HepG2 (cell line): ENCODE results near the gene PACSIN1. TPM values are rescaled to one million over a fixed set of nuclear protein-coding genes. Genes with fewer than 3 reads are reported as not detected.
A peak's percentile ranks its signal among the peaks of the same experiment; 100 is the strongest.

Source experiments
- ATAC-seq: fragments of 200-7000 bp; cut with Tn5 transposase; 3 replicates; pipeline ENCODE4 v1.9.1; 2020; ENCODE audit warnings: mild to moderate bottlenecking, moderate library complexity
- BruUV-seq: library from RNA; stranded (reverse); fragments of 400-500 nt; replicated peaks from 2 replicates; lab custom pipeline; 2021; lab: Mats Ljungman, UMichigan
- CTCF ChIA-PET: fragments of 300-600 bp; formaldehyde crosslinking; extraction: SDS; loops from one replicate; lab custom pipeline; 2021; ENCODE audit warnings: low total read pairs, inconsistent platforms, low intra/inter-chr PET ratio; lab: Yijun Ruan, JAX
- POLR2A ChIA-PET: fragments of 350-600 bp; sonication (Branson Sonifier 250); formaldehyde crosslinking; loops from one replicate; lab custom pipeline; 2020; ENCODE audit warnings: antibody characterized with exemption, inconsistent platforms; lab: Yijun Ruan, JAX
- DNase-seq: peaks from one replicate; pipeline ENCODE4 v3.0.0-alpha.2; 2015; ENCODE audit warnings: low spot score
- FAIRE-seq: peaks from 3 replicates; lab custom pipeline; 2011; peaks lifted over from hg19 to GRCh38; lab: Jason Lieb, UNC
- H2AFZ ChIP-seq: one replicate; pipeline ENCODE4 v1.6.1; 2011; ENCODE audit warnings: low read length, inconsistent platforms
- H3K27ac ChIP-seq: fragments of 300-600 bp; 3 replicates; pipeline ENCODE4 v1.8.0; 2011; ENCODE audit warnings: mixed run types, mild to moderate bottlenecking, mixed read lengths, low read length, inconsistent platforms; ENCODE audit not compliant: insufficient read depth; ENCODE audit errors: extremely low read length
- H3K27me3 ChIP-seq, 2 experiments: fragments of 200-600 bp in 1 of 2; 2 replicates in 1 of 2; 3 replicates in 1 of 2; pipeline versions ENCODE4 v1.6.0 to v1.8.0; 2011; ENCODE audit warnings: low read length in 2 of 2, mild to moderate bottlenecking in 2 of 2, moderate library complexity in 2 of 2, inconsistent platforms in 1 of 2; ENCODE audit not compliant: insufficient read depth in 2 of 2, control insufficient read depth in 1 of 2
- H3K36me3 ChIP-seq, 2 experiments: fragments of 200-600 bp in 1 of 2; replicated peaks in 1 of 2; 2 replicates in 1 of 2; 3 replicates in 1 of 2; pipeline versions ENCODE4 v1.5.1 to v1.8.0; 2011; ENCODE audit warnings: low read length in 2 of 2, inconsistent platforms in 1 of 2; ENCODE audit not compliant: insufficient read depth in 2 of 2, control insufficient read depth in 1 of 2
- H3K4me1 ChIP-seq: 2 replicates; pipeline ENCODE4 v1.5.1; 2012; ENCODE audit warnings: low read length, inconsistent platforms; ENCODE audit not compliant: insufficient read depth
- H3K4me2 ChIP-seq: 2 replicates; pipeline ENCODE4 v1.6.0; 2011; ENCODE audit warnings: low read depth, low read length, inconsistent platforms
- H3K4me3 ChIP-seq, 3 experiments: fragments of 200-600 bp in 1 of 3; sonication (generic), shearing (Covaris generic) in 1 of 3; replicated peaks in 1 of 3; 2 replicates each; pipeline ENCODE4 v1.5.1; 2011 to 2016; ENCODE audit warnings: low read length in 3 of 3, inconsistent platforms in 2 of 3, low read depth in 2 of 3, mild to moderate bottlenecking in 2 of 3, control low read depth in 1 of 3, mixed read lengths in 1 of 3; ENCODE audit not compliant: insufficient read depth in 1 of 3
- H3K79me2 ChIP-seq: one replicate; pipeline ENCODE4 v1.6.1; 2011; ENCODE audit warnings: low read length, inconsistent platforms; ENCODE audit not compliant: insufficient read depth
- H3K9ac ChIP-seq: 2 replicates; pipeline ENCODE4 v1.6.0; 2011; ENCODE audit warnings: mild to moderate bottlenecking, low read depth, low read length, inconsistent platforms; ENCODE audit not compliant: insufficient read depth
- H3K9me3 ChIP-seq: 2 replicates; pipeline ENCODE4 v1.5.1; 2012; ENCODE audit warnings: mild to moderate bottlenecking, low read length
- H4K20me1 ChIP-seq: 2 replicates; pipeline ENCODE4 v1.6.0; 2011; ENCODE audit warnings: inconsistent platforms, mild to moderate bottlenecking, low read length, moderate library complexity; ENCODE audit not compliant: insufficient read depth
- PCBP1 ChIP-seq: fragments of 200-400 bp; formaldehyde crosslinking; IDR thresholded peaks from 2 replicates; pipeline ENCODE4 v1.6.1; 2017; ENCODE audit warnings: mild to moderate bottlenecking, low read depth, low read length, borderline replicate concordance
- PITX1 ChIP-seq: sonication (generic); formaldehyde crosslinking; IDR thresholded peaks from 2 replicates; pipeline ENCODE4 v1.5.1; 2020; ENCODE audit warnings: mild to moderate bottlenecking, missing genetic modification reagents
- PTBP1 ChIP-seq: fragments of 200-400 bp; formaldehyde crosslinking; IDR thresholded peaks from 2 replicates; pipeline ENCODE4 v1.6.1; 2018; ENCODE audit warnings: low read length, low read depth; ENCODE audit not compliant: poor library complexity, severe bottlenecking
- ZNF629 ChIP-seq: sonication (generic); formaldehyde crosslinking; conservative IDR thresholded peaks from 2 replicates; pipeline ENCODE4 v1.5.0; 2020; ENCODE audit warnings: missing genetic modification reagents
- WGBS: methylation state at CpG from one replicate; pipeline ENCODE4 v1.1.6; 2017; ENCODE audit warnings: low lambda C conversion rate; 5-methylcytosine and 5-hydroxymethylcytosine counted together
- in situ Hi-C: cut with HindIII; loops from 2 replicates; pipeline ENCODE4 v1.10.0; 2017; ENCODE audit warnings: low pct_unique_long_range_greater_than_20kb; ENCODE audit not compliant: extremely low pct_ligation_motif_present
- intact Hi-C: fragments of 100-400 bp; cut with micrococcal nuclease; formaldehyde crosslinking; loops from one replicate; pipeline ENCODE4 v1.10.0; 2022; ENCODE audit not compliant: unreplicated experiment
- polyA plus RNA-seq, 8 experiments: library from polyadenylated mRNA; depleted of rRNA in 3 of 8; stranded (reverse) in 7 of 8; unstranded in 1 of 8; fragments of >200 nt; fragmentation: Illumina TruSeq in 4 of 8; extraction: Trizol in 4 of 8; gene quantifications; 2 replicates each; pipeline versions ENCODE4 v1.2.1 to v1.2.3, GENCODE V29; 2011 to 2016; ENCODE audit warnings: low read depth in 4 of 8, missing spikeins in 1 of 8, mixed read lengths in 1 of 8; ENCODE audit not compliant: insufficient read depth in 1 of 8
- total RNA-seq, 5 experiments: library from RNA; depleted of rRNA; stranded (reverse); fragments of >200 nt; fragmentation: Illumina TruSeq; extraction: Trizol; gene quantifications; 2 replicates each; pipeline ENCODE4 v1.2.3, GENCODE V29; 2016; ENCODE audit warnings: low read depth in 1 of 5

Gene PACSIN1
- total and polyA plus RNA-seq, 2 of the 13 experiments (the other 11 are each of a cell fraction or from before 2014, with no cell fraction given), result not detected

- Histone ChIP-seq H3K27ac (no peak overlapping the region), H3K4me3 (no peak overlapping the region), H2AFZ (no peak overlapping the region), H3K9me3 (no peaks in the 10 kb centered on the region), H3K9ac (no peak overlapping the region), H4K20me1 (no peaks in the 10 kb centered on the region), H3K36me3 (no peaks in the 10 kb centered on the region), H3K79me2 (no peaks in the 10 kb centered on the region), H3K4me1 (peaks cover 17% of the 10 kb centered on the region)
- DNase-seq, result no peak
- no peak for ATAC-seq
- no TSS peak for BruUV-seq
- POLR2A ChIA-PET, result no interaction called here
- FAIRE-seq, result no peak
- in situ Hi-C loops, result no loop called here
- TF ChIP-seq PCBP1 (no peak), ZNF629 (CRISPR knock-in tag) (peak; percentile 79)
- TF ChIP-seq, all 625 proteins: peak for 1
- whole genome bisulfite sequencing, result 65% methylated on average over 22 of the region's 28 CpGs
- Histone ChIP-seq H3K27me3 (peaks cover 7 to 66% of the 10 kb centered on the region in 2 experiments; a peak in 4 of 5 replicates), H3K4me2 (no peak overlapping the region)
- CTCF ChIA-PET, result no interaction called here
- intact Hi-C loops, result no loop called here
Observed at GRCh38 chr6:34521463-34522285, 55.8 kb downstream of the PACSIN1 start.

GRCh38 chr6:34522761-34523160 is 56.9 kb downstream of the PACSIN1 start:
- peaks cover 25% of the 10 kb centered on the region for H3K4me1 ChIP-seq
- no peak overlapping the region for H3K4me3 ChIP-seq
- BruUV-seq, result no TSS peak
- H3K27ac ChIP-seq, result no peak overlapping the region
- ChIA-PET POLR2A (no interaction called here), CTCF (no interaction called here)
- peaks cover 7 to 56% of the 10 kb centered on the region in 2 experiments; a peak in 4 of 5 replicates for H3K27me3 ChIP-seq
- ATAC-seq, result no peak
- no peak overlapping the region for H3K9ac ChIP-seq
- H3K36me3 ChIP-seq, result no peaks in the 10 kb centered on the region
- no peak for TF ChIP-seq PITX1 (CRISPR knock-in tag)
- TF ChIP-seq PTBP1, result no peak
- in situ Hi-C loops, result no loop called here
- H4K20me1 ChIP-seq, result no peaks in the 10 kb centered on the region
- intact Hi-C loops, result no loop called here
- FAIRE-seq, result no peak
- 30% methylated on average over 10 of the region's 10 CpGs for WGBS
- no peaks in the 10 kb centered on the region for H3K9me3 ChIP-seq
- no peaks in the 10 kb centered on the region for H3K79me2 ChIP-seq
- H3K4me2 ChIP-seq, result no peak overlapping the region
- no peak overlapping the region for H2AFZ ChIP-seq
- DNase-seq, result no peak
